ENCODE results near the gene SNX30.

Gene SNX30

DNA sequence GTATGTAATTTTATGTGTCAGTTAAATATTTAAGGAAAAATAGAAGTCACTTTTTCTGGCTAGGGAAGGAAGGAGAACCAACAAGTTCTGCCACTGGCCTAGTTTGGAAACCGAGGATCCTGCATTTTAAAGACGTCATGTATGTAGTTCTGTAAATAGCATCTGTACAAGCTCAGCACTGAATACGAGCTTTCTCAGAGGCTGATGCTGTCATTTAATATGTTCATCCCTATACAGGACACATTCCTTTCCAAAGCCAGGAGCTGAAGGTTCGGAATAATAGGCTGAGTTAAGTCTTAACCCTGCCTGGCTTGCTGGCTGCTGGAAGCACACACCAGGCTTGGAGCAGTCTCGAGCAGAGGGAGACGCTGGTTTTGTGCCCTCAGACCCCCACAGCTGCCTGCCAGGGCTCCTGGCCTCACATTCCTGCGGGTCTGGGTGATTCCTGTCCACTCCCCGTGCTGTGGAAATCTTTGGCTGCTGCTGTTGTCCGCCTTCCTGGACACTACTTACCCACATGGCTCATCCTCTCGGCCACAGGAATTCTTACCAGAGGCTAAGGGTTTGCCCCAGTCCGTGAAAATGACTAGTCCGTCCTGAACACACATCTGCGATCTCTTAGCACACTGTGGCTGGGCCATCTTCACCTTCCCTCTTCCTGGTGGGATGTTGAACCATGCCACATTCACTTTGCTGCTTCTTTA is 103.5 kb downstream of the SNX30 start:
- no peak for DNase-seq (ENCODE audit: low read depth in 2 of 3, low spot score in 1 of 3)

DNA sequence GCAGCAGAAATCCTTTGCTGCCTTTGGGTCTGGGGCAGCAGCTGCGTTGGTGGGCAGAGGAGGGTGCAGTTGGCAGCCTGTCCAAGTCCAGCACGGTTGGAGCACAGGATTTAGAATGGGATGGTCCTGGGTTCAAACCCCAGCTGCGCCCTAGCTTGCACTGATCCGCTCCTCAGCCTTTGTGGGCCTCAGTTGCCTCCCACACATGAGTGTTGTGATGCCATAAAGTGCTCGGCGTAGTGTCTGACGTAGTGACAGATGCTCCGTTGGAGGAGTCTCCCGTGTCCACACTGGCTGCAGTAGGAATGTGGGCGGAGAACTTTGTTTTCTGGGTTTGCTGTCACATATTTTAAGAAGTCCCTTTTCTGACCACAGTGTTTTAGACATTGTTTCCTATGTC is 104.1 kb downstream of the SNX30 start:
- DNase-seq (ENCODE audit: low read depth in 2 of 3, low spot score in 1 of 3), result no peak

DNA sequence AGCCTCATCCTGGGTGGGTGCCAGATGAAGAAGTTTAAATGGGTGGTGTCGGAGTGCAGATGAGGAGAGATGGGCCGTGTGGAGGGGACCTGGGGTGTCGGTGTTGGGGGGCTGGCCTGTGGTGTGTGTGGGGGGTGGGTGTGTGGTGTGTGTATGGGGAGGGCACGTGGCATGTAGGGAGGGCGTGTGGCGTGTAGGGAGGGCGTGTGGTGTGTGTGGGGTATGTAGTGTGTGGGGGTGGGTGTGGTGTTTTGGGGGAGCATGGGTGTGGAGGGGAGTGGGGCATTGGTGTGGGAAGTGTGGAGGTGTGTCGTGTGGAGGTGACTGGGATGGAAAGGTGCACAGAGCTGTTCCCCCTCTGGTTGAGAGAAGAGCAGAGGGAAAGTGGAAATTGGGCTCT is 105.6 kb downstream of the SNX30 start:
- DNase-seq (ENCODE audit: low read depth in 2 of 3, low spot score in 1 of 3), result no peak

DNA sequence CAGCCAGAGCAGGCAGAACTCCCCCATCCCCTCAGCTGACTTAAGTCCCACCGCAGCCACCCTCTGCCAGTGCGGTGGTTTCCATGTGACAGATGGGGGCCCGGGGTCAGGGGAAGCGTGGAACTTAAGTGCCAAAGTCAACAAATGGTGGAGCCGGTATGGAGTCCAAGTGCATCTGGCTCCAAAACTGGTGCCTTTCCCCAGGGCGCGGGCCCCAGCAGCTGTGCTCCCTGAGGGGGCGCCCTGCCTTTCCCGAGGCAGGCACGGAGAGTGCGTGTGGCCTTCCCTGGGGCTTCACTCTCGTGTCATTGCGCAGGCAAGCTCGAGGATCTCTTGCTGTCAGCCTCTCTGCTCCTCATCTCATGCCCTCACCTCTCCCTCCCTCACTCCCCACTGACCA is 106.3 kb downstream of the SNX30 start:
- no peak for DNase-seq (ENCODE audit: low read depth in 2 of 3, low spot score in 1 of 3)

DNA sequence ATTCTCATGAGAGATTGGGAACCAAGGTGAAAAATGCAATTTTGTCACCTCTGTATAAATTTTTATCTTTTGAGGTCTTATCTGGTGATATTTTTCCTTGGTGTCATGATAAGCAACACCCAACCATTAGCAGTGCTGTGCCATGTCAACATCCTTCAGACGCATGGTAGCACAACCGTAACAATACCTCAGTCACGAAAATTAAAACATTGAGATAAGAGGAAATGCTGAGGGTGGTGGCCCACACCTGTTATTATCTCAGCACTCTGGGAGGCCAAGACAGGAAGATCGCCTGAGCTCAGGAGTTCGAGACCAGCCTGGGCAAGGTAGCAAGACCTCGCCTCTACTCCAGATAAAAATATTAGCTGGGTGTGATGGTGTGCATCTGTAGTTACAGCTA is 107.4 kb downstream of the SNX30 start:
- no peak for DNase-seq (ENCODE audit: low read depth in 2 of 3, low spot score in 1 of 3)

DNA sequence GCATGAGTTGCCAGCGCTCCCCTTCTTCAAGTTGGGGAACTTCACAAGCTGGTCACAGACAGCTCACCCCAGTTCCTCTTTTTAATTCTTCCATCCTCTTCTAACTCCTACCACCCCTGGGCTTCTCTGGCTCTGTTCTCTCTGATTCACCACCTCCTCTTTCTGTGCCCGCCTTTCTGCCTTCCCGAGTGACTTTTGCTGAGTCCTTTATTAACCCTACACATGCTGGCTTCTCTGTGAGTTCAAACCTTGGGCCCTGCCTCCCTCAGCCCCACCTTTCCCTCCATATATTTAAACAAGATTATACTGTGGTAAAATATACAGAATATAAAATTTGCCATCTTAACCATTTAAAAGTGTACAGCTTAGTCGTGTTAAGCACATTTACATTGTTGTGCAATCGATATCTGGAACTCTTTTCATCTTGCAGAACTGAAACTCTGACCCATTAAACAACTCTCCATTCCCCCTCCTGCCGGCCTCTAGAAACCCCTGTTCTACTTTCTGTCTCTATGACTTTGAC is 108.1 kb downstream of the SNX30 start:
- no peak for DNase-seq (ENCODE audit: low read depth in 2 of 3, low spot score in 1 of 3)

DNA sequence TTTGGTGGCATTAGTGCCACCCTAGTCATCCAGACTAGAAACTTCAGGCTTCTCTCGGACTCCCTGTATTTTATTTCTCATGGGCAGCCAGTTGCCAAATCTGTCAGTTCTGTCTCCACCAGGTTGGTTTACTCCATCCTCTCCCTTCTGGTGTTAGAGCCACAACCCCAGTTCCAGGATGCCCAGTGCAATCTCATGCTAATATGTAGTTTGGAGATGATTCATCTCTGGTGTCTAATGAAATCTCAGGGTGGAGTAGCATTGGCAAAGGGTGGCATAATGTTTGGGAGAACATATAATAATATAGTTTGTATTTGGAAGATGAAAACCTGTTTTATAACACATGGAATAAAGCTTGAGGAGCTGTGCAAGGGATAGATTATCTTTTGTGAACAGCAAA is 109.9 kb downstream of the SNX30 start:
- no peak for DNase-seq (ENCODE audit: low read depth in 2 of 3, low spot score in 1 of 3)

DNA sequence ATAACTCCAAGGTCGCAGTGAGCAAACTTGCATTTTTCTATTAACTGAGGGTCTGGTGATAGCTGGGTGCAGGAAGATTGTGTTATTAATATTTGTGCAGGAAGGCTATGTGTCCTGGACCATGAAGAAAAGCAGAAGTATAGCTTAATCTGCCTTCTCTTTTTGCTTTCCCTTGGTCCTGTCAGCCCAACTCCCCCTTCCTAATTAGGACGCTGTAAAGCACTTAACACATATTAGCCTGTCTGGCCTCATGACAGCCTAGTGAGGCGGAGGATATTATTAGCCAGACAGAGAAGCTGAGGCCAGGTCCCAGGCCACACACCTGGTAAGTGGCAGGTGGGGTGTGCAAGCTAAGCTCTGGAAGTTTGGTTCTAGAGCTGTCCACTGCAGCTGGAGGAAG is 110.6 kb downstream of the SNX30 start:
- DNase-seq (ENCODE audit: low read depth in 2 of 3, low spot score in 1 of 3), result no peak

DNA sequence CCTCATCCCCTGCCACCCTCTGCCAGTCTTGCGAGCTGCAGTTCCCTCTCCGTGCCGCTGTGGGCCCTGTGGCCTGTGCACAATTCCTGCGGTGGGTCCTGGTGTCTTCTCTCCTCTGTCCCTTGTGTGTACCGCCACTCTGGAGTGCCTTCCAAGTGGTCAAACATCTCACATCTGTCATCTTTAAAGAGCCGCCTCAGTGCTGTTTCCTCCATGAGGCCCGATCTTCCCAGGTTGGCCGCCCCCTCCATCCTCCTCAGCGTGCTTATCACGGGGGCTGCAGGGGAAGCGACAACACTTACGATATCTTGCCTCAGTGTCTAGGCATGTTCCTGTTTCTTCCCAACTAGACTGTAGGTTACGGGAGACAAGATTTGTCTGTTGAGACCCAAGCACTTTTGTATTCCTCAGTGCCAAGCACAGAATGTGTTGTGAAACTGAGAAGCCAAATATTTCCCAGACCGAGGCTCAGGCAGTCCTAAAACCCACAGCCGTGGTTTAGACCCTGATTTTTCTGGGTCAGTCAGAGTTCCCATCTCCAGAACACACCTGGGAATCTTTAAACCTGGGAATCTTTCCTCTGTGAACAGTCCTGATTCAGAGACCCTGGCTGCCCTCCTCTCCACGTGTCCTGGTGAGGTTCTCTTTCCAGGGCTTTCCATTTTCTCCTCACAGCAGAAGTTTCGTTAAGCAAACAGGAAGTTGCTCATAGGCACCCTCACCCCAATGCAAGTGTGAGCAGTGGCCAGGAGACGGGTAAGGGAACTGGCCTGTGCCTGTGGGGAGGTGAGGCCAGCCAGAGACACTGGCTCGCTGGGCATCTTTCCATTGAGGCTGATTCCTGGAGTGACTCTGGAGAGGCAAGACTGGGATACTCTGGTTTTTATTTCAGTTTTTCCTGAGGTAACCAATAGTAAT is 111.3 kb downstream of the SNX30 start:
- DNase-seq (ENCODE audit: low read depth in 2 of 3, low spot score in 1 of 3), result no peak

DNA sequence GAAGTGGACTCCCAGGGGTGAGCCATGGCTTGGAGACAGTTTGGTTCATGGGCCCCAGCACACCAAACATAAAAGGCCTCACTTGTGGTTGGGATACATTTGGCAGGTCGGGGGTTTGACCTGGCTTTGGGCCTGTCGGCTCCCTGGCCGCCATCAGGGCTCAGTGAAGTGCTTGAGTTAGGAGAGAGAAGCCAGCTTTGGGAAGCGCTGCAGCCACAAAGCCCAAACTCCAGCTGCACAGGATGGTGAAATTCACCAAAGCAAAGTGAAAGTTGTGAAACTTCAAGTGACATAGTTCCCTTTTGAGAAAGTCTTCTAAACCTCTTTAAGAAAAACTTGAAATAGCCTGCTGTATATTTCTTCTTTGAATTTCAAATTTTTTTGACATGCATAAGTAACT is 112.7 kb downstream of the SNX30 start:
- DNase-seq (ENCODE audit: low read depth in 2 of 3, low spot score in 1 of 3), result no peak

DNA sequence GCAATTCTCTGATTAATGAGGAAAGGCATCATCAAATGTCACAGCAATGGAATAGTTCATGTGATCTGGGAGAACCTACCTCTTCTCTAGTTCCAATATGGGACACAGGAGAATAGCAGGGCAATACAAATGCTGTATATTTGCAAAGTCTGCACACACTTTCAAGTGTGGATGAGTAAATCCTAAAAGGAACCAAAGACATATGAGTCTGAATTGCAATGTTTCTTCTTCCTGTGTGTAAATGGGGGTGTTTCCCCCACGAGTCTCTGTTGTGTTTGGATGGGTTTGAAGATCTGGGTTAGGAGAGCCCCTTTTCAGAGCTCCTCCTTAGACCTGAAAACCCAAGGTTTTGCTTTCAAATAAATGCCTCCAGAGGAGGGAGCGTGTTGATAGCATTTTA is 113.2 kb downstream of the SNX30 start:
- no peak for DNase-seq (ENCODE audit: low read depth in 2 of 3, low spot score in 1 of 3)

DNA sequence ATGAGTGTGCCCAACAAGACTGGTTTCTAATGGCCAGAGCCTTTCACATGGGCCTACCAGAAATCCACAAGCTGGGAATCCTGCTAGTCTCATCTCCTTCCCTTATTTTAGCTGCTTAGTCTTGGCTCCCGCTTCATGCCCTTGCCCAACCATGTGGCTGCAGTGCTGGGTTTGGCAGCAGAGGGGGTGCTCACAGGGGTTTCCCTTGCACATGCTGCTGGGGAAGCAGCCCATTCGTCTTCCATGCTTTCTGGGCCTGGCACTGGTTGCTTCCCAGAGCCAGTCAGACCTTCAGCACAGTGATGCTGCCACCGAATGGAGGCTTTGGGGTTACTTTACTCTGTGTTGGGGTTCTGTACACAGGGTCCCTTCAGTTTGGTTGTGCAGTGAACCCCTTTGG is 113.8 kb downstream of the SNX30 start:
- no peak for DNase-seq (ENCODE audit: low read depth in 2 of 3, low spot score in 1 of 3)

DNA sequence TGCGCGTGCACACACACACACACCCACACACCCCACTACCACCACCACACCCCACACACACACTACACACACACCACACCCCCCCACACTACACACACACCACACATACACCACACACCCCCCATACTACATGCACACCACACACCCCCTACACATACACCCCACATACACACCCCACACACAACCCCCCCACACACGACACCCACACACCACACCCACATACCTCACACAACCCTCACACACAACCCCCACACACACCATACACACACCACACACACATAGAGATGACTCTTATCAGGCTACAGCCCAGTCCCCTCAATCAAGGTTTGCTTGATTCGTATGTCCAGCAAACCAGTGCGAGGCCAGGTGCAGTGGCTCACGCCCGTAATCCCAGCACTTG is 114.4 kb downstream of the SNX30 start:
- DNase-seq (ENCODE audit: low read depth in 2 of 3, low spot score in 1 of 3), result no peak

DNA sequence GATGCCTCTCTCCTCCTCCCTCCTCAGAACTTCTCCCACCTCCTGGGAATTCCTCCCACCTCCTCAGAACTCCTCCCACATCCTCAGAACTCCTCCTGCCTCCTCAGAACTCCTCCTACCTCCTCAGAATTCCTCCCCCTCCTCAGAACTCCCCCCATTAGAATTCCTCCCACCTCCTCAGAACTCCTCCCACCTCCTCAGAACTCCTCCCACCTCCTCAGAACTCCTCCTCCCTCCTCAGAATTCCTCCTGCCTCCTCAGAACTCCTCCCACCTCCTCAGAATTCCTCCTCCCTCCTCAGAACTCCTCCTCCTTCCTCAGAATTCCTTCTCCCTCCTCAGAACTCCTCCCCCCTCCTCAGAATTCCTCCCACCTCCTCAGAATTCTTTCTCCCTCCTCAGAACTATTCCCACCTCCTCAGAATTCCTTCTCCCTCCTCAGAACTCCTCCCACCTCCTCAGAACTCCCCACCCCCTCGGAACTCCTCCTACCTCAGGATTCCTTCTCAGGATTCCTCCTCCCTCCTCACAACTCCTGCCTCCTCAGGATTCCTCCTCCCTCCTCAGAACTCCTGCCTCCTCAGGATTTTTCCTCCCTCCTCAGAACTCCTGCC is 116.2 kb downstream of the SNX30 start:
- no peak for DNase-seq (ENCODE audit: low read depth in 2 of 3, low spot score in 1 of 3)

DNA sequence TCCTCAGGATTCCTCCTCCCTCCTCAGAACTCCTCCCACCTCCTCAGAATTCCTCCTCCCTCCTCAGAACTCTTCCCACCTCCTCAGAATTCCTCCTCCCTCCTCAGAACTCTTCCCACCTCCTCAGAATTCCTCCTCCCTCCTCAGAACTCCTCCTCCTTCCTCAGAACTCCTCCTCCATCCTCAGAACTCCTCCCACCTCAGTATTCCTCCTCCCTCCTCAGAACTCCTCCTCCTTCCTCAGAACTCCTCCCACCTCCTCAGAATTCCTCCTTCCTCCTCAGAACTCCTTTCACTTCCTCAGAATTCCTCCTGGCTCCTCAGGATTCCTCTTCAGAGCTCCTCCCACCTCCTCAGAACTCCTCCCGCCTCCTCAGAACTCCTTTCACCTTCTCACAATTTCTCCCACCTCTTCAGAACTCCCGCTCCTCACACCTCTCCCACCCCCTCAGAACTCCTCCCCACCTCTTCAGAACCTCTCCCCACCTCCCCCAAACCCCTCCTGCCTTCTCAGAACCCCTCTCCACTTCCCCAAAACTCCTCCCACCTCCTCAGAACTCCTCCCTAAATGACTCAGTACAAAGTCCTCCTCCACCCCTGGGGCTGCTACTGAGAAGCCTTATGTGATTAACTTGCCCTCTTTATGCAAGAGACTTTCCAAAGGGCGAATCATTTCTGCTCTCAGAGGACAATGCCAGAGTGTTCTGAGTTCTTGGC is 116.9 kb downstream of the SNX30 start:
- DNase-seq (ENCODE audit: low read depth in 2 of 3, low spot score in 1 of 3), result peak; percentile 15 to 43 (median 24)

DNA sequence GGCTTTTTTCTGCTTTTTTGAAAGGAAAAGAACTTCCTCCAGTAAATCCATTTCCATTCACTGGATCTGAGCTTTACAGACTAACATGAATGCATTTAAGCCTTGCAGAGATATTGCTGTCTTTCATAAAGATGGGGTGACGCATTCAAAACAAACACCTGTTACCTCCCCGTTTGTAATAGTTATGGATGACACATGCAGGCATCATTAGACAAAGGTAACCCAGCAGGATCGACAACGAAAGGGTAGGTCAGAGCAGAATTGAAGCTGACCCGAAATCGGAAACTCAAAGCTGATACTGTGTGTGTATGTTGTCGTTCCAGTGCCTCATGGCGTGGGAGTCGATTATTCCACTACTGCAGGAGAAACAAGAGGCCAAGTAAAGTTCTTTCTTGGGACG is 117.9 kb downstream of the SNX30 start:
- DNase-seq (ENCODE audit: low read depth in 2 of 3, low spot score in 1 of 3), result no peak

DNA sequence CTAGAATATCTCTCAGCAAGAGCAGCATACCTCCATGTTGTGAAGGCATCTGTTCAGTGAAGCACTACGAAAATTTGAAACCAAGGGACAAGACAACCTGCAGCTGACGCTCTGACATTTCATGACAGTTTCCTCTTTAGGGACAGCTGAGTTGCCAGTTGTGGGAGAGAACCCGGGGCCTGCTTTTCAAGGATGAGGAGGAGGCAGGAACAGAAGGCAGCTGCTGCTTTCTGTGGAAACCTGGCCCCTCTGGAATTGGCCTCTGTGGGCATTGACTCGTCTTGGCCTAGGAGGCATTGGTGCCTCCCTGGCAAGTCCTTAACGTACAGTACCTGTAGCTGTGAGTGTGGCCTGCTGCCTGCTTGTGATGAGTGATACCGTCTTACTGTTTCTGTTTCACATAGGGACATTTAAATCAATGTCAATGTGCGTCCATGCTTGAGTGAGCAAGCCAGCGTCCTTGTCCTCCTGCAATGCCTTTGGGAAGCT is 118.5 kb downstream of the SNX30 start:
- no peak for DNase-seq (ENCODE audit: low read depth in 2 of 3, low spot score in 1 of 3)

DNA sequence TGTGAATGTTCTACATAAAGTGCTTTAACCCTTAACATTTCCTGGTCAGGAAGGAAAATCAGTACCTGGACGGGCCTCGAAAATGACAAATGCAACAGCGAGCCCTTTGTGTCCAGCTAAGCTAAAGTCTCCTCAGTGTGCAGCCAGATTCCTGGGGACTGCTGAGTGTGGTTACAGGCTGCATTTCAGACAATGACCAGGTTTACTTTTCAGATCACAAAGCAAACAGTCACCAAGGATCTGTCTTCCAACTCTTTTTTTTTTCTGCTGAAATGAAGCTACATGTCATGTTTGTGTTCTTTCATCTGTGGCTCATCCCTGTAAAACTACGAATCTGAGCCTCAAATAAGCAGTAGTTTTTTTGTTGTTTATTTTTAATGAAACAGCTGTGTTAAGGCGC is 119.4 kb downstream of the SNX30 start:
- no peak for DNase-seq (ENCODE audit: low read depth in 2 of 3, low spot score in 1 of 3)

DNA sequence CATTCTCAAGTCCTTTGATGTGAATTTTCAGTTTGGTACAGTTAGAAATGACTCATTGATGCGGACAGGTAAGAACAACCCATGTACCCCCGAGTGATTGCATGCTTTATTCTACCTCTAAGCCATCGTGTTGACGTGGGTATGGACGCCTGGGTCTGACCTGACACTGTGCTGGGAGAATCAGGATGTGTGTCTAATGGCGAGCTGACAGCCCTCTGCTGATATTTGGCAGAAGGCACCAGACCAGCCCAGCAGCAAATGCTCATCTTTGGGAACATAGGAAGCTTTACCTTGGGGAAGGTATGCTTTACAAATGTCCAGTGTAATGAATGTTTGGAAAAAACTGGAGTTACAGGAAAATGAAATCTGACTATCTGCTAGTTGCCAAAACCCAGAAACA is 120.0 kb downstream of the SNX30 start:
- DNase-seq (ENCODE audit: low read depth in 2 of 3, low spot score in 1 of 3), result no peak

DNA sequence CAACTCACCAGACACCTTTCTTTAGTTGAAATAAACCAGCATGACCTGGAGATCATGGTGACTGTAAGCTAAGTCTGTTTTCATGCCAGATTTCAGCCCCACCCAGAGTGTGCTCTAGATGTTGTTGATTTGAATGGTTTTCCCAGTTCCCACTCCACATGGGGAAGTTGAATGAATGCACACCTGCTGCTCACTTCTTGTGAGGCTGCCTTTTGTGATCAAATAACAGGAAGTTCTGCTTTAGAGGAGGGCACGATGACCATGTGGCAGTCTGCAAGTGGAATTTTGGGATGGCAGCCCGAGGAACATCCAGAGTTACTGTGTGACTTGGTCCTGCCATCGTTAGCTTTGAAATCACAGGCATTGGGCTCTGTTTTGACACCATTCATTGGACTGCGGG is 121.5 kb downstream of the SNX30 start:
- DNase-seq (ENCODE audit: low read depth in 2 of 3, low spot score in 1 of 3), result no peak

DNA sequence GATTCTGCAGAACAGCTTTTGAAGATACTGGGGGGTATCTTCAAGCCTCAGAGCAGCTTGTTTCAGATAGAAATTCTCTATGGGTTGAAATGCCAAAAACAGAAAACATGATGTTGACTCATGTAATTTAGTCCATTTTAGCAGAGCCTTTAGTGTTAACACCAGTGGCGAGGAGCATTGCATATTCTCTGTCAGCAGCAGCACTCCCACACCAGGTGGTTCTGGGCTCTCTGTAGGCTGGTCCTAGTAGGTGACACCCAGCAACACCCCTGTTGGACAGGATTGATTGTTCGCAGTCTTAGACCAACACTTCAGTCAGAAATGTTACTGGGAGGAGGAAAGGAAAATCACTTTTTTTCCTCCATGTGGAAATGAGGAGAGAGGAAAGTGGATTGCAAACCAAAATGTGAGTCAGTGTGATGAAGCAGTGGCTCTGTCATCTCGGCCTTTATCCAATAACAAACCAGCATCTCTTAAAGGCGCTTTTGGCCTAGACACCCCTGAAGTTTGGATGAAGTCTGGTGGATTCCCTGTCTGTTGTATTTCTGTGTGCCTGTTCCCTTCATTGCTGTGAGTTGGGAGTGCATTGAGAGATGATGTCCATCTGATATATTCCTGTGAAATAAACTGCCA is 123.3 kb downstream of the SNX30 start:
- DNase-seq (ENCODE audit: low read depth in 2 of 3, low spot score in 1 of 3), result no peak

Data from stimulated activated CD4-positive, alpha-beta T cell treated with anti-CD3 and anti-CD28 coated beads, Interleukin-12 subunit alpha, Interleukin-12 subunit beta, amount 100 ng/mL, for 48 hours (primary cell).